OCI-LY7 (cell line): ENCODE measurements around the gene BEND5. TPM values are rescaled to one million over a fixed set of nuclear protein-coding genes. Genes with fewer than 3 reads are reported as not detected.

Source experiments
- BruUV-seq: library from RNA; stranded (reverse); fragments of 400-500 nt; replicated peaks from 2 replicates; lab custom pipeline; 2021; lab: Mats Ljungman, UMichigan
- CTCF ChIA-PET: fragments of 300-600 bp; sonication (Branson Sonifier 250); formaldehyde crosslinking; loops from one replicate; lab custom pipeline; 2022; ENCODE audit warnings: antibody characterized with exemption; ENCODE audit not compliant: unreplicated experiment; lab: Charles Lee
- POLR2A ChIA-PET: fragments of 300-600 bp; sonication (Branson Sonifier 250); formaldehyde crosslinking; loops from one replicate; lab custom pipeline; 2022; ENCODE audit warnings: antibody characterized with exemption; lab: Charles Lee
- DNase-seq: peaks from one replicate; pipeline ENCODE4 v3.0.0-alpha.2; 2015; ENCODE audit warnings: low spot score
- H2AFZ ChIP-seq: fragments of 200-600 bp; sonication (generic), shearing (Covaris generic); 2 replicates; pipeline ENCODE4 v1.6.1; 2014; ENCODE audit warnings: mild to moderate bottlenecking, antibody characterized with exemption, low read length, moderate library complexity
- H3K27ac ChIP-seq: fragments of 200-600 bp; sonication (generic); 2 replicates; pipeline ENCODE4 v1.5.1; 2014; ENCODE audit warnings: mixed run types, low read depth, mild to moderate bottlenecking, moderate library complexity, low read length, inconsistent platforms; ENCODE audit not compliant: poor library complexity, severe bottlenecking
- H3K36me3 ChIP-seq: fragments of 200-600 bp; sonication (generic); 2 replicates; pipeline ENCODE4 v1.6.1; 2014; ENCODE audit warnings: mild to moderate bottlenecking, antibody characterized with exemption, low read length, moderate library complexity, mixed read lengths; ENCODE audit not compliant: insufficient read depth
- H3K4me1 ChIP-seq: fragments of 200-600 bp; sonication (generic); 2 replicates; pipeline ENCODE4 v1.5.1; 2014; ENCODE audit warnings: mild to moderate bottlenecking, low read length; ENCODE audit not compliant: insufficient read depth, poor library complexity, severe bottlenecking
- H3K4me2 ChIP-seq: fragments of 200-600 bp; sonication (generic); 2 replicates; pipeline ENCODE4 v1.6.1; 2014; ENCODE audit warnings: mild to moderate bottlenecking, low read length
- H3K4me3 ChIP-seq: fragments of 200-600 bp; sonication (generic); 2 replicates; pipeline ENCODE4 v1.5.1; 2014; ENCODE audit warnings: mild to moderate bottlenecking, low read depth, low read length; ENCODE audit not compliant: poor library complexity, severe bottlenecking
- H3K79me2 ChIP-seq: fragments of 200-600 bp; sonication (generic); 2 replicates; pipeline ENCODE4 v1.6.1; 2016; ENCODE audit warnings: low read depth, mild to moderate bottlenecking, low read length, moderate library complexity, mixed read lengths; ENCODE audit not compliant: insufficient read depth
- H3K9me2 ChIP-seq: fragments of 200-600 bp; sonication (generic); 2 replicates; pipeline ENCODE4 v1.6.1; 2016; ENCODE audit warnings: mild to moderate bottlenecking, low read length, mixed read lengths; ENCODE audit not compliant: insufficient read depth
- H3K9me3 ChIP-seq: fragments of 200-600 bp; sonication (generic); 2 replicates; pipeline ENCODE4 v1.6.1; 2014; ENCODE audit warnings: mild to moderate bottlenecking, mixed run types, low read length, mixed read lengths
- H4K20me1 ChIP-seq: fragments of 200-600 bp; sonication (generic); 2 replicates; pipeline ENCODE4 v1.6.1; 2014; ENCODE audit warnings: mild to moderate bottlenecking, antibody characterized with exemption, low read length, moderate library complexity, mixed read lengths; ENCODE audit not compliant: insufficient read depth
- EZH2phosphoT487 ChIP-seq: fragments of 200-600 bp; sonication (generic); IDR thresholded peaks from 2 replicates; pipeline ENCODE4 v1.6.1; 2018; ENCODE audit warnings: low read depth, borderline replicate concordance, mild to moderate bottlenecking, mixed run types, antibody characterized with exemption, low read length, moderate library complexity, mixed read lengths
- intact Hi-C: fragments of 100-400 bp; cut with micrococcal nuclease; formaldehyde crosslinking; loops from one replicate; pipeline ENCODE4 v1.10.0; 2022; ENCODE audit not compliant: unreplicated experiment
- total RNA-seq, 2 experiments: library from RNA; depleted of rRNA in 1 of 2; stranded (reverse); fragments of >200 nt in 1 of 2; shearing (Covaris generic) in 1 of 2; gene quantifications; 2 replicates each; pipeline ENCODE4 v1.2.3, GENCODE V29; 2014 to 2022
- TF ChIP-seq, protein P1 (sequence below): fragments of 200-600 bp; sonication (generic); conservative IDR thresholded peaks from 2 replicates; pipeline ENCODE4 v1.5.1; 2014; ENCODE audit warnings: mild to moderate bottlenecking, antibody characterized with exemption, low read length, moderate library complexity, mixed read lengths

The BEND5 gene
- total RNA-seq, 2 experiments from 2014 or later, result not detected

DNA sequence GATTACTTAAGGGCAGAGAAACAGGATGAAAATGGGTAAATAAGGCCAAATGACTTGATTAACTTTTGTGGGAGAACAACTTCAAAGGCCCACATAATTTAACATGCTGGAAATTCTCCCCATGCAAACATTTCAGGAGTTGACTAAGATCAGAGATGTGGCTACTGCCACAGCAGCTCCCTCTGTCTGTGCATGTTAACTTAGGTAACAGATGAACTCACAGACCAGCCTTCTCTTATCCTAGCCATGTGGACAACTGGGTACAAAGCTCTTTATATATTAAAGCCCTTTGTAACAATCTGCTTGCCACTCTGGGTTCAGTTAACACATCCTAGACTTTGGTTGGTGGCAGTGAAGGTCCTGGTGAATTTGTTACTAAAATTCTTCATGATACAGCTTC, 33.2 kb downstream of the BEND5 start:
- TF ChIP-seq, protein P1, sequence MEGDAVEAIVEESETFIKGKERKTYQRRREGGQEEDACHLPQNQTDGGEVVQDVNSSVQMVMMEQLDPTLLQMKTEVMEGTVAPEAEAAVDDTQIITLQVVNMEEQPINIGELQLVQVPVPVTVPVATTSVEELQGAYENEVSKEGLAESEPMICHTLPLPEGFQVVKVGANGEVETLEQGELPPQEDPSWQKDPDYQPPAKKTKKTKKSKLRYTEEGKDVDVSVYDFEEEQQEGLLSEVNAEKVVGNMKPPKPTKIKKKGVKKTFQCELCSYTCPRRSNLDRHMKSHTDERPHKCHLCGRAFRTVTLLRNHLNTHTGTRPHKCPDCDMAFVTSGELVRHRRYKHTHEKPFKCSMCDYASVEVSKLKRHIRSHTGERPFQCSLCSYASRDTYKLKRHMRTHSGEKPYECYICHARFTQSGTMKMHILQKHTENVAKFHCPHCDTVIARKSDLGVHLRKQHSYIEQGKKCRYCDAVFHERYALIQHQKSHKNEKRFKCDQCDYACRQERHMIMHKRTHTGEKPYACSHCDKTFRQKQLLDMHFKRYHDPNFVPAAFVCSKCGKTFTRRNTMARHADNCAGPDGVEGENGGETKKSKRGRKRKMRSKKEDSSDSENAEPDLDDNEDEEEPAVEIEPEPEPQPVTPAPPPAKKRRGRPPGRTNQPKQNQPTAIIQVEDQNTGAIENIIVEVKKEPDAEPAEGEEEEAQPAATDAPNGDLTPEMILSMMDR, result no peak
- no peak for TF ChIP-seq EZH2phosphoT487
- Histone ChIP-seq H3K79me2 (no peaks in the 10 kb centered on the region), H3K27ac (no peak overlapping the region), H3K9me3 (no peaks in the 10 kb centered on the region), H3K4me2 (no peak overlapping the region), H3K4me3 (no peak overlapping the region), H3K4me1 (no peaks in the 10 kb centered on the region), H3K36me3 (no peaks in the 10 kb centered on the region), H3K9me2 (no peaks in the 10 kb centered on the region), H4K20me1 (no peaks in the 10 kb centered on the region), H2AFZ (no peak overlapping the region)
- CTCF ChIA-PET, result no interaction called here
- BruUV-seq, result no TSS peak
- no peak for DNase-seq
- POLR2A ChIA-PET, result interaction anchor here (0.6 kb wide), 1 partner anchor 712 kb away, joined by 4 read pairs; no protein-coding TSS in a partner anchor
- intact Hi-C loops, result no loop called here

DNA sequence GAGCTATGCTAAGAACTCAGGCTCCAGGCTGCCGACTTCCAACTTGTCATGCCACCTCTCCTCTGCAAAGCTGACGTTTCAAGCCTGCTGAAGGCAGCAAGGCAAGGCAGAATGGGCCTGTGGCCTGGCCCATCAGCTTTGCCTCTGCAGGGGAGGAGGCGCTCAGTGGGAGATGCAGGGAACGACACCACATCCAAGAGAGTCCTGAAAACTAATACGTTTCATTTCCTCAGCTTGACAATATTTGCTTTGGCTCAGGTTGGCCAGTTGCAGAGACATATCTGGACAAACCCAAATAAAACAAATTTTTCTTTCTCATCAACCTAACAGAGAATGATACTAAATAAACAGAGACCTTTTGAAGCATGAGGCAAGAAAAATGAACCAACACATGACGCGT, 35.3 kb downstream of the BEND5 start:
- Histone ChIP-seq H3K4me1 (no peaks in the 10 kb centered on the region), H3K4me2 (no peak overlapping the region), H3K4me3 (no peak overlapping the region), H3K79me2 (no peaks in the 10 kb centered on the region), H3K9me3 (no peaks in the 10 kb centered on the region), H2AFZ (no peak overlapping the region), H4K20me1 (no peaks in the 10 kb centered on the region), H3K9me2 (no peaks in the 10 kb centered on the region), H3K36me3 (no peaks in the 10 kb centered on the region), H3K27ac (no peak overlapping the region)
- TF ChIP-seq EZH2phosphoT487, result no peak
- TF ChIP-seq, protein P1, result no peak
- BruUV-seq, result no TSS peak
- ChIA-PET POLR2A (no interaction called here), CTCF (no interaction called here)
- no peak for DNase-seq
- intact Hi-C loops, result no loop called here

DNA sequence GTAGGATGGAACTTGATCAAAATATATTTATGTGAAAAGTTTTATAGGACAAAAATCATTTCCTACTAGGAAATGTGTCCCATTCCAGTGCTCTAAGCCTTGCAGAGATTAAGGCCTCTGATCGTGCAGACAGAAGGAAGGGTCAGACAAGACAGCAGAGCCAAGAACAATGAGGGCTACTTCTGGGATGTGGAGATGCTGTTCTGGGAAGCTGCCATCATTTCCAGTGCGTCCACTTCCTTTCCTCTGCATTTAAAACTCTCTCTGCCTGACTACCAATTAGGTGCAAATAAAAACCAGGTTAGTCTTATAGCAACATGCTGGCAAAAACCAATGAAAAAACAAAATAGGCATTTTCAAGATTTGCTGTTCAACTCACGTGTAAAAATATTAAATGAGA, 36.1 kb downstream of the BEND5 start:
- no TSS peak for BruUV-seq
- TF ChIP-seq, protein P1, result no peak
- no peak for TF ChIP-seq EZH2phosphoT487
- H3K36me3 ChIP-seq, result no peaks in the 10 kb centered on the region
- H3K4me2 ChIP-seq, result no peak overlapping the region
- H2AFZ ChIP-seq, result no peak overlapping the region
- no peak overlapping the region for H3K27ac ChIP-seq
- ChIA-PET POLR2A (no interaction called here), CTCF (no interaction called here)
- DNase-seq, result no peak
- no peak overlapping the region for H3K4me3 ChIP-seq
- no peaks in the 10 kb centered on the region for H3K9me3 ChIP-seq
- no peaks in the 10 kb centered on the region for H4K20me1 ChIP-seq
- no peaks in the 10 kb centered on the region for H3K4me1 ChIP-seq
- H3K79me2 ChIP-seq, result no peaks in the 10 kb centered on the region
- no peaks in the 10 kb centered on the region for H3K9me2 ChIP-seq
- intact Hi-C loops, result no loop called here
